NCI-H460 (cell line): ENCODE measurements around the gene RAB11FIP4. TPM values are rescaled to one million over a fixed set of nuclear protein-coding genes. Genes with fewer than 3 reads are reported as not detected.

Experiments used
- DNase-seq: peaks from one replicate; pipeline ENCODE4 v3.0.0-alpha.2; 2016; ENCODE audit warnings: low read depth; ENCODE audit errors: extremely low read depth
- total RNA-seq: library from RNA; depleted of rRNA; stranded (reverse); fragments of >200 nt; shearing (Covaris generic); gene quantifications from 2 replicates; pipeline ENCODE4 v1.2.3, GENCODE V29; 2014

The RAB11FIP4 gene
- total RNA-seq, 1 experiment from 2014 or later = 0.97 TPM

GRCh38 chr17:31534223-31534888 is 142.9 kb downstream of the RAB11FIP4 start:
- no peak for DNase-seq

GRCh38 chr17:31535581-31535981 is 144.1 kb downstream of the RAB11FIP4 start:
- no peak for DNase-seq

GRCh38 chr17:31536451-31536850 is 145.0 kb downstream of the RAB11FIP4 start:
- DNase-seq = no peak

- DNase-seq = no peak
Measured at GRCh38 chr17:31537565-31538011, 146.1 kb downstream of the RAB11FIP4 start.

GRCh38 chr17:31538080-31538762 is 146.7 kb downstream of the RAB11FIP4 start:
- DNase-seq = no peak

- no peak for DNase-seq
Measured at GRCh38 chr17:31540602-31541307, 149.3 kb downstream of the RAB11FIP4 start.

- no peak for DNase-seq
Measured at GRCh38 chr17:31541559-31541958, 150.1 kb downstream of the RAB11FIP4 start.

GRCh38 chr17:31544186-31544585 is 152.7 kb downstream of the RAB11FIP4 start:
- no peak for DNase-seq

GRCh38 chr17:31546650-31547049 is 155.2 kb downstream of the RAB11FIP4 start:
- DNase-seq = no peak

- DNase-seq = no peak
Measured at GRCh38 chr17:31548709-31549108, 157.2 kb downstream of the RAB11FIP4 start.

GRCh38 chr17:31549121-31549524 is 157.6 kb downstream of the RAB11FIP4 start:
- DNase-seq = no peak

- DNase-seq = peak; percentile 90
Measured at GRCh38 chr17:31549525-31550388, 158.3 kb downstream of the RAB11FIP4 start.

GRCh38 chr17:31550389-31551056 is 159.0 kb downstream of the RAB11FIP4 start:
- no peak for DNase-seq

- no peak for DNase-seq
Measured at GRCh38 chr17:31552568-31552967, 161.1 kb downstream of the RAB11FIP4 start.

- DNase-seq = no peak
Measured at GRCh38 chr17:31553506-31553905, 162.0 kb downstream of the RAB11FIP4 start.

- DNase-seq = no peak
Measured at GRCh38 chr17:31554930-31555329, 163.5 kb downstream of the RAB11FIP4 start.

GRCh38 chr17:31556969-31557645 is 165.6 kb downstream of the RAB11FIP4 start:
- DNase-seq = no peak

- peak; percentile 77 for DNase-seq
Measured at GRCh38 chr17:31558748-31559583, 167.5 kb downstream of the RAB11FIP4 start.
